NCI-H128 (cell line): Measurements from ENCODE around the gene GAPDH.
A peak's percentile ranks its signal among the peaks of the same experiment; 100 is the strongest.

Experiments used
- DNase-seq: peaks from one replicate; lab custom pipeline; 2025; ENCODE audit not compliant: unreplicated experiment; lab: John Stamatoyannopoulos, UW

The GAPDH gene

DNA sequence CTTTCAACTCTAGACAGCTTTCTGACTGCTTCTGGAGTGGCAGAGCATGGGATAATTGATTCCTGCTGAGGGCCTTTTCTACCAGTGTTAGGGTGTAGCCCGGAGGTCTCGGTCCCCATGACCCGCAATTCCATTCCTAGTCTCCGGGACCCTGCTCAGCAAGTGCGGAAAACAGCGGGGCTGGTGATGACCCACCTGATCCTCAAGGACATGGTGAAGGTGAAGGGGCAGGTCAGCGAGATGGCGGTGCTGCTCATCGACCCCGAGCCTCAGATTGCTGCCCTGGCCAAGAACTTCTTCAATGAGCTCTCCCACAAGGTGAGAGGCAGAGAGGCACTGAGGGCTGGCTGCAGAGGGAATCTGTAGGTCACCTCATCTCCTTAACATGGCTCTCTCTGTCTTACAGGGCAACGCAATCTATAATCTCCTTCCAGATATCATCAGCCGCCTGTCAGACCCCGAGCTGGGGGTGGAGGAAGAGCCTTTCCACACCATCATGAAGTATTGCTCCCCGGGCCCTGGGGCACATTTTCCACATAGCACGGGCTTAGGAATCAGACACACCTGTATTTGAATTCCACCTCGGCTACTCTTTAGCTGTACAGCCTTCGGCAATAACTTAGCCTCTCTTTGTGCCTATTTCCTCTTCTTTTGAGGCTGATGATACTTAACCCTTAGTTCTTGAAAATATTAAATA, 5.6 kb upstream of the GAPDH start:
- no peak for DNase-seq

DNA sequence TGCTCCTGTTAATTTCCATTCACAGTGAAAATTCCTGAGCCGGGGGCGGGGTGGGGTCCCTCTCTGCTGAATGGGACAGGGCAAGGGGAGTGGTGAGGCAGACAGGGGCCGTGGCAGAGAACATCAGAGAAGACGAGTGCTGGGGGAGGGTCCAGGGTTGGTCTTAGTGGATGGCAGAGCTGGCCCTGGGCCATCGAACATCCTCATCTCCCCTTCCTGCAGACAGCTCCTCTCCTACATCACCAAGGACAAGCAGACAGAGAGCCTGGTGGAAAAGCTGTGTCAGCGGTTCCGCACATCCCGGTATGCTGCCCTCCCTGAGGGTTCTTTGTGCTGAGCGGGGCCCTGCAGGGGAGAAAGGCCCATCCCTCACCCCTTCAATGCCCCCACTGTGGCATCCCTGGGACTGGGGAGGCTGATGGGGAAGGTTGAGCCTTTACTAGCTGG, 5.0 kb upstream of the GAPDH start:
- DNase-seq = no peak

DNA sequence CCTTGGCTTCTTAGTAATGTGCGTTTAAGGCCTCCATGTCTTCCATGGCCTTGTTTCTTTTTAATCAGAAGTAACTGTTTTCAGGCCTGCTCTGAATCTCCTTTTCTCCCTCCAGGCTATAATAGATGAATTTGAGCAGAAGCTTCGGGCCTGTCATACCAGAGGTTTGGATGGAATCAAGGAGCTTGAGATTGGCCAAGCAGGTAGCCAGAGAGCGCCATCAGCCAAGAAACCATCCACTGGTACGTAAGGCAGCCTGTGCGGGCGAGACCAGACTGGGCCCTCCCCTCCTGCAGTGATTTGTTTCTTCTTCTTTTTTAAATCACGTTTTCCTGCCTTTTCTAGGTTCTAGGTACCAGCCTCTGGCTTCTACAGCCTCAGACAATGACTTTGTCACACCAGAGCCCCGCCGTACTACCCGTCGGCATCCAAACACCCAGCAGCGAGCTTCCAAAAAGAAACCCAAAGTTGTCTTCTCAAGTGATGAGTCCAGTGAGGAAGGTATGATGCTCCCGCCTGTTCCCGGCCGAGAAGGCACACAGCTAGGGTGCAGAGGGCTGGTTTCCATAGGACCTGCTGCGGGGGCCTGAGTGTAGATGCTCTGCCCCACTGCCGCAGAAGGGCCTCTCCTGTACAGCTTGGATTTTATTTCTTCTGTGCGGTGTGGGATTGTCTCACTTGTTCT, 3.6 kb upstream of the GAPDH start:
- no peak for DNase-seq

DNA sequence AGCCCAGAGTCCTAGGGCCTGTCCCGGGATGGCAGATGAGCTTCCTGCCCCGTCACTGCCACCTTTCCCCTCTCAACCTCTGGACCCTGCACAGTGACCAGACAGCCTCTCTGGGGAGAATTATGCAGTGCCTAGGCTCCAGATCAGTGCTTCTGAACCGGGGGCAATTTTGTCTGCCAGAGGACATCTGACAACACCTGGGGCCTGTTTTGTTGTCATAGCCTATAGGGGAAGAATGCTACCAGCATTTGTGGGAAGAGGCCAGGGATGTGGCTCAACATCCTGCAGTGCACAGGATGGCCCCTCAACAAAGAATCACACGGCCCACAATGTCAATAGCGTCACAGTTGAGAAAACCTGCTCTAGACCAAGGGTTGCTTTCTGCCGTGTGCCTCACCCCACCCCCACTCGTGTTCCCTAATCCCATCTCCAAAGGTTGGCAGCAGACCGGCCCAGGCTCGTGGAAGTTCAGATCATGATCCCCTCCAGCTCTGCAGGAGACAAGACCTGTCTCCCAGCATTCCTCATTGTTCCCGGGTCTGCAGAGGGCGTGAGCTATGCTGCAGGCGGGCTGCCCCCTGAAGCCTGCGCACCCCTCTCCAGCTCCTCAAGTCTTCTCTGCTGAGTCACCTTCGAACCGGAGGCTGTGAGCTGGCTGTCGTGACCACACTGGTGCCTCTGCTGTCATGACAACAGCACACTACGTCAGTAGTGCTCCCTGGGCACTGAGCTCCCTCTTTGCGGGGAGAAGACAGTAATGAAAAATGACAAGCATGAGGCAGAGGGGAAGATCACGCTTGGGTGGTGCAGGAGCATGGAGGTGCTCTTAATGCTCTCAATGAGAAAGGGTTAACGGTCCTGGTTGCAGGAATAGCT, 2.0 kb upstream of the GAPDH start:
- peak; percentile 62 for DNase-seq

DNA sequence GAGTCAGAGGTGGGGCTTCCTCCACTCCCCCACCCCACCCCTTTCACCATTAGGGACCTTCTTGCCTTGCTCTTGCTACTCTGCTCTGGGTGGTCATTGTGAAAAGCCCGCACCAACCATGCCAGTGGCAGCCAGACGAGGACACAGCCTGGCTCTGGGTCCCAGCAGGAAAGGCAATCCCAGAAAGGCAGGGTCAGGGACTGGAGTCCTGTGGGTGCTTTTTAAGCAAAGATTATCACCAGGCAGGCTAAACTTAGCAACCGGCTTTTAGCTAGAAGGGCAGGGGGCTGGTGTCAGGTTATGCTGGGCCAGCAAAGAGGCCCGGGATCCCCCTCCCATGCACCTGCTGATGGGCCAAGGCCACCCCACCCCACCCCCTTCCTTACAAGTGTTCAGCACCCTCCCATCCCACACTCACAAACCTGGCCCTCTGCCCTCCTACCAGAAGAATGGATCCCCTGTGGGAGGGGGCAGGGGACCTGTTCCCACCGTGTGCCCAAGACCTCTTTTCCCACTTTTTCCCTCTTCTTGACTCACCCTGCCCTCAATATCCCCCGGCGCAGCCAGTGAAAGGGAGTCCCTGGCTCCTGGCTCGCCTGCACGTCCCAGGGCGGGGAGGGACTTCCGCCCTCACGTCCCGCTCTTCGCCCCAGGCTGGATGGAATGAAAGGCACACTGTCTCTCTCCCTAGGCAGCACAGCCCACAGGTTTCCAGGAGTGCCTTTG, 1.2 kb upstream of the GAPDH start:
- DNase-seq = peak; percentile 68

DNA sequence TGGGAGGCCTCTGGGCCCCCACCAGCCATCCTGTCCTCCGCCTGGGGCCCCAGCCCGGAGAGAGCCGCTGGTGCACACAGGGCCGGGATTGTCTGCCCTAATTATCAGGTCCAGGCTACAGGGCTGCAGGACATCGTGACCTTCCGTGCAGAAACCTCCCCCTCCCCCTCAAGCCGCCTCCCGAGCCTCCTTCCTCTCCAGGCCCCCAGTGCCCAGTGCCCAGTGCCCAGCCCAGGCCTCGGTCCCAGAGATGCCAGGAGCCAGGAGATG, 729 bp upstream of the GAPDH start:
- DNase-seq = no peak

DNA sequence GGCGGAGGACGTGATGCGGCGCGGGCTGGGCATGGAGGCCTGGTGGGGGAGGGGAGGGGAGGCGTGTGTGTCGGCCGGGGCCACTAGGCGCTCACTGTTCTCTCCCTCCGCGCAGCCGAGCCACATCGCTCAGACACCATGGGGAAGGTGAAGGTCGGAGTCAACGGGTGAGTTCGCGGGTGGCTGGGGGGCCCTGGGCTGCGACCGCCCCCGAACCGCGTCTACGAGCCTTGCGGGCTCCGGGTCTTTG, 303 bp downstream of the GAPDH start:
- no peak for DNase-seq

DNA sequence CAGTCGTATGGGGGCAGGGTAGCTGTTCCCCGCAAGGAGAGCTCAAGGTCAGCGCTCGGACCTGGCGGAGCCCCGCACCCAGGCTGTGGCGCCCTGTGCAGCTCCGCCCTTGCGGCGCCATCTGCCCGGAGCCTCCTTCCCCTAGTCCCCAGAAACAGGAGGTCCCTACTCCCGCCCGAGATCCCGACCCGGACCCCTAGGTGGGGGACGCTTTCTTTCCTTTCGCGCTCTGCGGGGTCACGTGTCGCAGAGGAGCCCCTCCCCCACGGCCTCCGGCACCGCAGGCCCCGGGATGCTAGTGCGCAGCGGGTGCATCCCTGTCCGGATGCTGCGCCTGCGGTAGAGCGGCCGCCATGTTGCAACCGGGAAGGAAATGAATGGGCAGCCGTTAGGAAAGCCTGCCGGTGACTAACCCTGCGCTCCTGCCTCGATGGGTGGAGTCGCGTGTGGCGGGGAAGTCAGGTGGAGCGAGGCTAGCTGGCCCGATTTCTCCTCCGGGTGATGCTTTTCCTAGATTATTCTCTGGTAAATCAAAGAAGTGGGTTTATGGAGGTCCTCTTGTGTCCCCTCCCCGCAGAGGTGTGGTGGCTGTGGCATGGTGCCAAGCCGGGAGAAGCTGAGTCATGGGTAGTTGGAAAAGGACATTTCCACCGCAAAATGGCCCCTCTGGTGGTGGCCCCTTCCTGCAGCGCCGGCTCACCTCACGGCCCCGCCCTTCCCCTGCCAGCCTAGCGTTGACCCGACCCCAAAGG, 804 bp downstream of the GAPDH start:
- DNase-seq = peak; percentile 33

DNA sequence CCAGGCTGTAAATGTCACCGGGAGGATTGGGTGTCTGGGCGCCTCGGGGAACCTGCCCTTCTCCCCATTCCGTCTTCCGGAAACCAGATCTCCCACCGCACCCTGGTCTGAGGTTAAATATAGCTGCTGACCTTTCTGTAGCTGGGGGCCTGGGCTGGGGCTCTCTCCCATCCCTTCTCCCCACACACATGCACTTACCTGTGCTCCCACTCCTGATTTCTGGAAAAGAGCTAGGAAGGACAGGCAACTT, 1.3 kb downstream of the GAPDH start:
- DNase-seq = no peak

DNA sequence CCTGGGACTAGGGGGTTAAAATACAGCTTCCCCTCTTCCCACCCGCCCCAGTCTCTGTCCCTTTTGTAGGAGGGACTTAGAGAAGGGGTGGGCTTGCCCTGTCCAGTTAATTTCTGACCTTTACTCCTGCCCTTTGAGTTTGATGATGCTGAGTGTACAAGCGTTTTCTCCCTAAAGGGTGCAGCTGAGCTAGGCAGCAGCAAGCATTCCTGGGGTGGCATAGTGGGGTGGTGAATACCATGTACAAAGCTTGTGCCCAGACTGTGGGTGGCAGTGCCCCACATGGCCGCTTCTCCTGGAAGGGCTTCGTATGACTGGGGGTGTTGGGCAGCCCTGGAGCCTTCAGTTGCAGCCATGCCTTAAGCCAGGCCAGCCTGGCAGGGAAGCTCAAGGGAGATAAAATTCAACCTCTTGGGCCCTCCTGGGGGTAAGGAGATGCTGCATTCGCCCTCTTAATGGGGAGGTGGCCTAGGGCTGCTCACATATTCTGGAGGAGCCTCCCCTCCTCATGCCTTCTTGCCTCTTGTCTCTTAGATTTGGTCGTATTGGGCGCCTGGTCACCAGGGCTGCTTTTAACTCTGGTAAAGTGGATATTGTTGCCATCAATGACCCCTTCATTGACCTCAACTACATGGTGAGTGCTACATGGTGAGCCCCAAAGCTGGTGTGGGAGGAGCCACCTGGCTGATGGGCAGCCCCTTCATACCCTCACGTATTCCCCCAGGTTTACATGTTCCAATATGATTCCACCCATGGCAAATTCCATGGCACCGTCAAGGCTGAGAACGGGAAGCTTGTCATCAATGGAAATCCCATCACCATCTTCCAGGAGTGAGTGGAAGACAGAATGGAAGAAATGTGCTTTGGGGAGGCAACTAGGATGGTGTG, 1.9 kb downstream of the GAPDH start:
- no peak for DNase-seq

DNA sequence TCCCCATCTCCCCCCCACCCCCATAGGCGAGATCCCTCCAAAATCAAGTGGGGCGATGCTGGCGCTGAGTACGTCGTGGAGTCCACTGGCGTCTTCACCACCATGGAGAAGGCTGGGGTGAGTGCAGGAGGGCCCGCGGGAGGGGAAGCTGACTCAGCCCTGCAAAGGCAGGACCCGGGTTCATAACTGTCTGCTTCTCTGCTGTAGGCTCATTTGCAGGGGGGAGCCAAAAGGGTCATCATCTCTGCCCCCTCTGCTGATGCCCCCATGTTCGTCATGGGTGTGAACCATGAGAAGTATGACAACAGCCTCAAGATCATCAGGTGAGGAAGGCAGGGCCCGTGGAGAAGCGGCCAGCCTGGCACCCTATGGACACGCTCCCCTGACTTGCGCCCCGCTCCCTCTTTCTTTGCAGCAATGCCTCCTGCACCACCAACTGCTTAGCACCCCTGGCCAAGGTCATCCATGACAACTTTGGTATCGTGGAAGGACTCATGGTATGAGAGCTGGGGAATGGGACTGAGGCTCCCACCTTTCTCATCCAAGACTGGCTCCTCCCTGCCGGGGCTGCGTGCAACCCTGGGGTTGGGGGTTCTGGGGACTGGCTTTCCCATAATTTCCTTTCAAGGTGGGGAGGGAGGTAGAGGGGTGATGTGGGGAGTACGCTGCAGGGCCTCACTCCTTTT, 2.7 kb downstream of the GAPDH start:
- no peak for DNase-seq

DNA sequence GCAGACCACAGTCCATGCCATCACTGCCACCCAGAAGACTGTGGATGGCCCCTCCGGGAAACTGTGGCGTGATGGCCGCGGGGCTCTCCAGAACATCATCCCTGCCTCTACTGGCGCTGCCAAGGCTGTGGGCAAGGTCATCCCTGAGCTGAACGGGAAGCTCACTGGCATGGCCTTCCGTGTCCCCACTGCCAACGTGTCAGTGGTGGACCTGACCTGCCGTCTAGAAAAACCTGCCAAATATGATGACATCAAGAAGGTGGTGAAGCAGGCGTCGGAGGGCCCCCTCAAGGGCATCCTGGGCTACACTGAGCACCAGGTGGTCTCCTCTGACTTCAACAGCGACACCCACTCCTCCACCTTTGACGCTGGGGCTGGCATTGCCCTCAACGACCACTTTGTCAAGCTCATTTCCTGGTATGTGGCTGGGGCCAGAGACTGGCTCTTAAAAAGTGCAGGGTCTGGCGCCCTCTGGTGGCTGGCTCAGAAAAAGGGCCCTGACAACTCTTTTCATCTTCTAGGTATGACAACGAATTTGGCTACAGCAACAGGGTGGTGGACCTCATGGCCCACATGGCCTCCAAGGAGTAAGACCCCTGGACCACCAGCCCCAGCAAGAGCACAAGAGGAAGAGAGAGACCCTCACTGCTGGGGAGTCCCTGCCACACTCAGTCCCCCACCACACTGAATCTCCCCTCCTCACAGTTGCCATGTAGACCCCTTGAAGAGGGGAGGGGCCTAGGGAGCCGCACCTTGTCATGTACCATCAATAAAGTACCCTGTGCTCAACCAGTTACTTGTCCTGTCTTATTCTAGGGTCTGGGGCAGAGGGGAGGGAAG, 3.5 kb downstream of the GAPDH start:
- DNase-seq = peak; percentile 47

DNA sequence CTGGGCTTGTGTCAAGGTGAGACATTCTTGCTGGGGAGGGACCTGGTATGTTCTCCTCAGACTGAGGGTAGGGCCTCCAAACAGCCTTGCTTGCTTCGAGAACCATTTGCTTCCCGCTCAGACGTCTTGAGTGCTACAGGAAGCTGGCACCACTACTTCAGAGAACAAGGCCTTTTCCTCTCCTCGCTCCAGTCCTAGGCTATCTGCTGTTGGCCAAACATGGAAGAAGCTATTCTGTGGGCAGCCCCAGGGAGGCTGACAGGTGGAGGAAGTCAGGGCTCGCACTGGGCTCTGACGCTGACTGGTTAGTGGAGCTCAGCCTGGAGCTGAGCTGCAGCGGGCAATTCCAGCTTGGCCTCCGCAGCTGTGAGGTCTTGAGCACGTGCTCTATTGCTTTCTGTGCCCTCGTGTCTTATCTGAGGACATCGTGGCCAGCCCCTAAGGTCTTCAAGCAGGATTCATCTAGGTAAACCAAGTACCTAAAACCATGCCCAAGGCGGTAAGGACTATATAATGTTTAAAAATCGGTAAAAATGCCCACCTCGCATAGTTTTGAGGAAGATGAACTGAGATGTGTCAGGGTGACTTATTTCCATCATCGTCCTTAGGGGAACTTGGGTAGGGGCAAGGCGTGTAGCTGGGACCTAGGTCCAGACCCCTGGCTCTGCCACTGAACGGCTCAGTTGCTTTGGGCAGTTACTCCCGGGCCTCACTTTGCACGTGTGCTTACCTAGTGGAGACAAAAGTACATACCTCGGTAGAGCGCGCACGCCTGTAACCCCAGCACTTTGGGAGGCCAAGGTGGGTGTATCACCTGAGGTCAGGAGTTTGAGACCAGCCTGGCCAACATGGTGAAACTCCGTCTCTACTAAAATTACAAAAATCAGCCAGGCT, 4.3 kb downstream of the GAPDH start:
- DNase-seq = no peak

DNA sequence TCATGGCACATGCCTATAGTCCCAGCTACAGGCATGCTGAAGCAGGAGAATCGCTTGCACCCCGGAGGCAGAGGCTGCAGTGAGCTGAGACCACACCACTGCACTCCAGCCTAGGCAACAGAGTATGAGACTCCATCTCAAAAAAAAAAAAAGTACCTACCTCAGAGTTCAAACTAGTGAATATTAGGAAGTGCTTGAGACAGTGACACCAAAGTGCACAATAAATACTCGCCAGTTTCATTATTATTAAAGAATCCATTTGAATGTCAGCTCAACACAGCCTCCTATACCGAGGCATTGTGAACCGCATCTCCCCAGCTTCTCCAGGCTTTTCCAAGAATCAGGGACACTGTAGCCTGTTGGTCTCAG, 5.0 kb downstream of the GAPDH start:
- DNase-seq = no peak

DNA sequence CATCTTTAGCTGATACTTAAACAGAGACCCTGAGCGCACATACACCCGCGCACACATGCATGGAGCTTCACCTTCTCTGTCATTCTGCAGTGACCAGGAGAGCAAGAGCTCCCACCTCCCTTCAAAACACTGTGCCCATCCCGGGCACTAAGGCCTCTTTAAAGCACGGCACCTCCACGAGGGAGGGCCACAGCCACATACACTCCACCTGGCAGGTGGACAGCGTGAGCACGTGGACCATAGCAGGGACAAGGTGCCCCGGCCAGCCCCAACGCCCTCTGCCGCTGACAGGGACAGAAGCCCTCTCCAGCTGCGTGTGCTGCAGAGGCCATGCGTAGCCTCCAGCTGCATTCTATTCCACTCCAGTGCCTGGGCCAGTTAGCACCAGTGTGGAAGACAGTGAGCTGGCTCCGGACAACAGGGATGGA, 5.4 kb downstream of the GAPDH start:
- no peak for DNase-seq

DNA sequence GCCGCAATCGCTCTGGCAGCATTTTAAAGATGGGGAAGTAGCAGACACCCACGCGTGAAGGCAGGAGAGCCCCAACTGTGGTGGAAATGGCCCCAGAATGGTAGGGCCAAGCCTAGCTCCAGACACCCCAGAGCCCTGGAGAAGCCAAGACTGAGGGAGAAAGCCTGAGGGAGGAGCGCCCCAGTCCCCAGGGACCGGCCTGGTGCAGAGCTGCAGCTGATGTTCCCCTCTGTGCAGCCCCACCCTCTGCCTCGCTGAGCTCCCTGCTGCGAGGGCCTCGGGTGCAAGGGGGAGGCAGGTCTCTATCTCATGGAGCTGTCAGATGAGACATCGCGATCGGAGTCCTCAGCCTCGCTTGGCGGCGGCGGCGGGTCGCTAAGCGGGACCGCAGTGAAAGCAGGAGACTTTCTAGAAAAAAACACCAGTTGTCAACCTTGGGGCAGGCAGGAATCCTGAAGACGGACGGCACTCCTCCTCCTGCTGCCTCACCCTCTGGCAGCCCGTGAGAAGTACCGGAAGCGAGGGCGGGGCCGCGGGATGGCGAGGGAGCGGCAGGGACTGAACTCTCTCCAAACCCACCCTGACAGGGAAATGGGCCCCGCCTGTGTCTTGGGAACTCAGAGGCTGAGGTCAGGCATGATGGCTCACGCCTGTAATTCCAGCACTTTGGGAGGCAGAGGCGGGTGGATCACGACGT, 6.0 kb downstream of the GAPDH start:
- no peak for DNase-seq
